Fibroblast of lung (primary cell): Measurements from ENCODE around the gene SLC25A43. TPM values are rescaled to one million over a fixed set of nuclear protein-coding genes. Genes with fewer than 3 reads are reported as not detected.
"Not testable (repeated sequence)": the region's sequence is repeated elsewhere in the genome, so short reads cannot be mapped to it uniquely, and the experiment has no call there.

Experiments used
- DNase-seq, 2 donors: peaks; one replicate each; pipeline versions ENCODE4 v3.0.0 to v3.0.0-alpha.2; 2010; ENCODE audit warnings: low read depth in 2 of 2
- H2AFZ ChIP-seq: 2 replicates; pipeline ENCODE4 v1.5.1; 2012; ENCODE audit warnings: low read length, control low read depth, inconsistent platforms
- H3K27ac ChIP-seq: 2 replicates; pipeline ENCODE4 v1.5.1; 2011; ENCODE audit warnings: low read length, control low read depth; ENCODE audit not compliant: insufficient read depth
- H3K27me3 ChIP-seq: 2 replicates; pipeline ENCODE4 v1.5.1; 2011; ENCODE audit warnings: mild to moderate bottlenecking, low read length; ENCODE audit not compliant: control insufficient read depth, insufficient read depth
- H3K36me3 ChIP-seq: 2 replicates; pipeline ENCODE4 v1.5.1; 2011; ENCODE audit warnings: low read length; ENCODE audit not compliant: control insufficient read depth, insufficient read depth
- H3K4me1 ChIP-seq: 2 replicates; pipeline ENCODE4 v1.5.1; 2011; ENCODE audit warnings: low read length; ENCODE audit not compliant: control insufficient read depth, insufficient read depth; ENCODE audit errors: extremely low read depth
- H3K4me2 ChIP-seq: 2 replicates; pipeline ENCODE4 v1.5.1; 2011; ENCODE audit warnings: low read length, control low read depth; ENCODE audit not compliant: insufficient read depth; ENCODE audit errors: extremely low read depth
- H3K4me3 ChIP-seq, 4 experiments: fragments of 200-600 bp in 1 of 4; sonication (generic) in 1 of 4; replicated peaks in 1 of 4; 2 replicates each; pipeline ENCODE4 v1.5.1; 2011 to 2016; ENCODE audit warnings: low read length in 4 of 4, low read depth in 3 of 4, mild to moderate bottlenecking in 3 of 4, control low read depth in 2 of 4, inconsistent platforms in 1 of 4, mixed read lengths in 1 of 4; ENCODE audit not compliant: insufficient read depth in 1 of 4; ENCODE audit errors: control extremely low read depth in 1 of 4
- H3K79me2 ChIP-seq: 2 replicates; pipeline ENCODE4 v1.5.1; 2012; ENCODE audit warnings: mild to moderate bottlenecking, low read length, inconsistent platforms; ENCODE audit not compliant: control insufficient read depth, insufficient read depth
- H3K9ac ChIP-seq: 2 replicates; pipeline ENCODE4 v1.5.1; 2011; ENCODE audit warnings: mild to moderate bottlenecking, low read length, control low read depth; ENCODE audit not compliant: insufficient read depth
- H3K9me3 ChIP-seq: 2 replicates; pipeline ENCODE4 v1.5.1; 2012; ENCODE audit warnings: low read depth, low read length; ENCODE audit not compliant: control insufficient read depth, insufficient read depth
- H4K20me1 ChIP-seq: 2 replicates; pipeline ENCODE4 v1.5.1; 2011; ENCODE audit warnings: low read length; ENCODE audit not compliant: control insufficient read depth, insufficient read depth; ENCODE audit errors: extremely low read depth
- CTCF ChIP-seq, 2 donors: IDR thresholded peaks in 1 of 2; conservative IDR thresholded peaks in 1 of 2; 1 replicate in 1 of 2; 2 replicates in 1 of 2; pipeline ENCODE4 v1.5.1; 2011 to 2012; ENCODE audit warnings: low read length in 2 of 2, control low read depth in 1 of 2, inconsistent platforms in 1 of 2, low read depth in 1 of 2, mild to moderate bottlenecking in 1 of 2
- EZH2 ChIP-seq: IDR thresholded peaks from 2 replicates; pipeline ENCODE4 v1.5.1; 2012; ENCODE audit warnings: low read length, control low read depth, mild to moderate bottlenecking; ENCODE audit errors: missing control alignments
- polyA plus RNA-seq, 2 donors: library from polyadenylated mRNA; depleted of rRNA in 1 of 2; stranded (reverse) in 1 of 2; unstranded in 1 of 2; fragments of >200 nt; gene quantifications; 2 replicates each; pipeline ENCODE4 v1.2.1, GENCODE V29; 2011 to 2012; ENCODE audit warnings: missing spikeins in 1 of 2
- total RNA-seq: library from RNA; depleted of rRNA; stranded (reverse); fragments of >200 nt; gene quantifications from 2 replicates; pipeline ENCODE4 v1.2.1, GENCODE V29; 2014

SLC25A43 gene
- total and polyA plus RNA-seq, 2 donors (not counting 1 experiment from before 2014, with no cell fraction given), result 31.0 to 31.6 TPM

GRCh38 chrX:119482041-119482440 lies 82.9 kb downstream of the SLC25A43 start:
- Histone ChIP-seq H3K36me3 (no peaks in the 10 kb centered on the region), H4K20me1 (no peaks in the 10 kb centered on the region), H3K27me3 (no peaks in the 10 kb centered on the region), H3K27ac (no peak overlapping the region), H2AFZ (peak overlapping the region; percentile 62), H3K9me3 (no peaks in the 10 kb centered on the region), H3K4me3 (peak overlapping the region in 2 of 4 experiments; percentile 38 to 51), H3K79me2 (no peaks in the 10 kb centered on the region), H3K4me1 (no peaks in the 10 kb centered on the region), H3K9ac (no peak overlapping the region), H3K4me2 (peak overlapping the region; percentile 59)
- no peak for DNase-seq
- no peak for TF ChIP-seq EZH2
- no peak for TF ChIP-seq CTCF (conservative IDR thresholded peaks at IDR 0.05 in 1 of 2, IDR thresholded peaks at IDR 0.05 in 1 of 2; ENCODE audit: low read depth in 1 of 2, low read length in 2 of 2)

GRCh38 chrX:119482481-119483480 lies 83.6 kb downstream of the SLC25A43 start:
- H3K4me1 ChIP-seq, result no peaks in the 10 kb centered on the region
- peak overlapping the region; percentile 7 for H3K9ac ChIP-seq
- H4K20me1 ChIP-seq, result no peaks in the 10 kb centered on the region
- H3K27me3 ChIP-seq, result no peaks in the 10 kb centered on the region
- H3K4me3 ChIP-seq, result peak overlapping the region in 2 of 4 experiments; percentile 38 to 51
- peak; percentile 39 for DNase-seq
- no peaks in the 10 kb centered on the region for H3K9me3 ChIP-seq
- H3K4me2 ChIP-seq, result peak overlapping the region; percentile 59
- H3K27ac ChIP-seq, result no peak overlapping the region
- peak overlapping the region; percentile 62 for H2AFZ ChIP-seq
- TF ChIP-seq CTCF (conservative IDR thresholded peaks at IDR 0.05 in 1 of 2, IDR thresholded peaks at IDR 0.05 in 1 of 2; ENCODE audit: low read depth in 1 of 2, low read length in 2 of 2), result peak; percentile 50 to 55
- TF ChIP-seq EZH2, result no peak
- no peaks in the 10 kb centered on the region for H3K36me3 ChIP-seq
- H3K79me2 ChIP-seq, result no peaks in the 10 kb centered on the region

GRCh38 chrX:119486745-119487144 lies 87.6 kb downstream of the SLC25A43 start:
- no peaks in the 10 kb centered on the region for H3K27me3 ChIP-seq
- no peak overlapping the region for H3K4me2 ChIP-seq
- H3K79me2 ChIP-seq, result no peaks in the 10 kb centered on the region
- no peak overlapping the region for H3K27ac ChIP-seq
- H3K4me3 ChIP-seq, result no peak overlapping the region
- DNase-seq, result no peak
- H3K36me3 ChIP-seq, result no peaks in the 10 kb centered on the region
- H3K9me3 ChIP-seq, result no peaks in the 10 kb centered on the region
- TF ChIP-seq EZH2 (no peak), CTCF (conservative IDR thresholded peaks at IDR 0.05 in 1 of 2, IDR thresholded peaks at IDR 0.05 in 1 of 2; ENCODE audit: low read depth in 1 of 2, low read length in 2 of 2) (no peak)
- no peak overlapping the region for H2AFZ ChIP-seq
- H3K9ac ChIP-seq, result no peak overlapping the region
- no peaks in the 10 kb centered on the region for H4K20me1 ChIP-seq
- no peaks in the 10 kb centered on the region for H3K4me1 ChIP-seq

- H3K79me2 ChIP-seq, H3K9me3 ChIP-seq, DNase-seq, H2AFZ ChIP-seq, H3K4me2 ChIP-seq, H3K4me1 ChIP-seq, H3K4me3 ChIP-seq, H3K27me3 ChIP-seq, H3K9ac ChIP-seq, H4K20me1 ChIP-seq, H3K27ac ChIP-seq, H3K36me3 ChIP-seq: not testable (repeated sequence)
Measured at GRCh38 chrX:119487766-119488165, 88.6 kb downstream of the SLC25A43 start.
